Epithelial cell of proximal tubule (primary cell): Measurements from ENCODE around the gene ASB4. TPM values are rescaled to one million over a fixed set of nuclear protein-coding genes. Genes with fewer than 3 reads are reported as not detected.

Source experiments
- DNase-seq: peaks from one replicate; pipeline ENCODE4 v3.0.0-alpha.2; 2011; ENCODE audit warnings: low read depth
- H3K4me3 ChIP-seq: 2 replicates; pipeline ENCODE4 v1.5.1; 2011; ENCODE audit warnings: low read depth, mild to moderate bottlenecking, low read length
- CTCF ChIP-seq: conservative IDR thresholded peaks from 2 replicates; pipeline ENCODE4 v1.5.1; 2012; ENCODE audit warnings: low read depth, mild to moderate bottlenecking, low read length
- total RNA-seq: library from RNA; depleted of rRNA; stranded (reverse); fragments of >200 nt; gene quantifications from 2 replicates; pipeline ENCODE4 v1.2.3, GENCODE V29; 2015

The ASB4 gene
- total RNA-seq, 1 donor from 2014 or later = 0.17 TPM

DNA sequence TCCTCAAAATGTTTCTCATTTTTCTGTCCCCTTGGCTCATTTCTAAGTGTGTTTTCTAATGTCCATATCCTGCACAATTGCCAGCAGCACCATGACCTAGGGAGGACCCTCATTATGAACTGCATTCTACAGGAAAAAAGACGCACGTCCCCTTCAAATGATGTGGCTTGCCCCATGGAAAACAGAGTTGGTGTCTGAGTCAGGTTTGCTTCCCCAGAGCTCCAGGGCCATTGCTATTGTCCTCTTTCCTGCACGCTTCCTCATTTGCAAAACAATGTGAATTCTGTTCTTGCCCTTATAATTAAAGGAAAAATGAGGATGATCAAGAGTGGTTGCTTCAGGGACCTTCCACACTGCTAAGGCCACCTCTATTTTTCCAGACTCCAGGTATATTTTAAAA is 14.7 kb upstream of the ASB4 start:
- TF ChIP-seq CTCF = no peak
- no peak overlapping the region for H3K4me3 ChIP-seq
- no peak for DNase-seq

DNA sequence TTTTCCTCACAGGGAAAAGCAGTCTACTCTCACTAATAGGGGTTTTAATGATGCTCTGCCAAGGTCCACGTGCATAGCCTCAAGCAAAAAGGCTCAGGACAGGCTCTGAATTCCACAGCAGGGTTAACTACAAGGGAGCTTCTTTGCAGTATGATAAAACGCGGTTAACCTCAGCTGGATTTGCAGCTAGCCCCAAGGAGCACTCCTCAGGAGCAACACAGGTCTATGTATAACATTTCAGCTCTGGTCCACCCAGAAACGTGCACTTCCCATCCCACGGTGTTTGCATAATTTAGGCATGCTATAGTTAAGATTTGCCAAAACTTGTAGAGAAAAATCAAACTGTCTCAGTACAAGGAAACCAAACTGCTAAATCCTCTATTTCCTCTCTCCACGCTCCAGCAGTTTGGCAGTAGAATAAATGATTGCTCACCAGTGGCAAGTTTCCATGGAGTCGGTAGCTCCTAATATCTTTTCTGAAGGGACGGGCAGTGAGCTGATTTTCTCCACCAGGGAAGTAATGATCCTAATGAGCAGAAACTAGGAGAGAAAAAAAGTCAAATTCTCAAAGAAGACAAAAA is 13.1 kb upstream of the ASB4 start:
- H3K4me3 ChIP-seq = peak overlapping the region; percentile 15
- no peak for TF ChIP-seq CTCF
- peak; percentile 58 for DNase-seq

DNA sequence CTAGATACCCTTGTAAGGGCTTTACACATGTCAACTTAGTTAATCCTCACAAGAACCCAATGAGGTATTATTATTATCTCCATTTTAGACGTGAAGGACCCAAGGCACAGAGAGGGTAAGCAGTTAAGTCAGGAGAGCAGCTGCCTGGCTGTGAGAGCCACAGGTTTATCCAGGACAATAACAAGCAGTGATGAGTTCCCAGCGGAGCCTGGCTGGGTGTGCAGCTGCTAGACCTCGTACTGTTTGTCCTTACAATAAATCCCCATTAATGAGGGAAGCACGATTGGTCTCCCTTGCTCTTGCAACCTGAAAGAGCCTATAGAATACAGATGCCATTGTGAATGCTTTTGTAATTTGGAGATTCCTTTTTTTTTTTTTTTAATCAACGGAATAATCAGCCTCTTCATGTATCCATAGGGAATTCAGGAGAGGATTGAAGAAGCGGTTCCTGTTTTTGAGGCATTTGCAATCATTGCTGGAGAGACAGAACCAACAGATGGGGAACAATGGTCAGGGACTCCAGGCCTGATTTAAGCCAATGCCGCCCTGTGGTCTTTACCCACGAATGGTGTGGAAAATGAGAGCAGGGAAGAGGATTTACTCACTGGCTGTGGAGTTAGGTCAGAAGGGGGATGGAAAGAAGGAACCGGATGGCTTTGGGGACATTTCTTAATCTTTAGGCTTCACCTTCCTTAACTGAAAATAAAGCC is 12.3 kb upstream of the ASB4 start:
- no peak for TF ChIP-seq CTCF
- no peak for DNase-seq
- no peak overlapping the region for H3K4me3 ChIP-seq

DNA sequence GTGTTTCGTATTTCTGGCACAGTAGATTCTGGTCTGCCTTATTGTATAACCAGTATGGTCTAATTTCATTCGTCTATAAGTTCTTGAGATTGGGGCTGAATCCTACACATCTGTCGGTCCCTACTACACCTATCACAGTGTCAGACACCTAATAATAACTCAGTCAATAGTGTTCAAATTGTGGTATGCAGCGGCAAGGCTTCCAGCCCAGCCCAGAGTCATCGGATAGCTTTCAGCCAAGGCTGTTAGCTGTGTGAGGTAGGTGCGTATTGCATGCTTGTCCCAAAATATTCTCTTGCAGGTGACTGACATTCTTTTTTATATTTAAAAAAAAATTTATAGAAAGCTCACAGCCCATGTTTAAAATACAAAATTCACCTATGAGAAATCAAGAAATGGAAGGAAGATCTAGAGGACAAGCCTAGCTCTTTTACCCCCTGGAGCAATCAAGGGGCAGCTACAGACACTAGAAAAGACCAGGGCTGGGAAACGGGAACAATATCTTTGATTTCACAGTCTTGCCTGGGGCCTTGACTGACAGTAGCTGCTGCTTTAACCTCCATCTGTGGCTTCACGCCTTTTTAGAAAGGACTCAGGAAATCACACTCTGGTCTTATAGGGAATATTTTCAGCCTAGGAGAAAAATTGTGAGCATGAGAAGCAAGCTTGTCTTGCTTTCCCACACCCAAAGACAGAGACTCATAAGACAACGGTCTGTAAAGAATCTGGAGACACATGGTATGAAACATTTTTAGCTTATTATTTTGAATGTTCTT is 9.5 kb upstream of the ASB4 start:
- TF ChIP-seq CTCF = no peak

GRCh38 chr7:95476904-95477594 is 8.7 kb upstream of the ASB4 start:
- peak; percentile 85 for TF ChIP-seq CTCF
- DNase-seq = no peak

More for the DNA sequence above, 9.5 kb upstream of the ASB4 start:
- H3K4me3 ChIP-seq = no peak overlapping the region
- no peak for DNase-seq

DNA sequence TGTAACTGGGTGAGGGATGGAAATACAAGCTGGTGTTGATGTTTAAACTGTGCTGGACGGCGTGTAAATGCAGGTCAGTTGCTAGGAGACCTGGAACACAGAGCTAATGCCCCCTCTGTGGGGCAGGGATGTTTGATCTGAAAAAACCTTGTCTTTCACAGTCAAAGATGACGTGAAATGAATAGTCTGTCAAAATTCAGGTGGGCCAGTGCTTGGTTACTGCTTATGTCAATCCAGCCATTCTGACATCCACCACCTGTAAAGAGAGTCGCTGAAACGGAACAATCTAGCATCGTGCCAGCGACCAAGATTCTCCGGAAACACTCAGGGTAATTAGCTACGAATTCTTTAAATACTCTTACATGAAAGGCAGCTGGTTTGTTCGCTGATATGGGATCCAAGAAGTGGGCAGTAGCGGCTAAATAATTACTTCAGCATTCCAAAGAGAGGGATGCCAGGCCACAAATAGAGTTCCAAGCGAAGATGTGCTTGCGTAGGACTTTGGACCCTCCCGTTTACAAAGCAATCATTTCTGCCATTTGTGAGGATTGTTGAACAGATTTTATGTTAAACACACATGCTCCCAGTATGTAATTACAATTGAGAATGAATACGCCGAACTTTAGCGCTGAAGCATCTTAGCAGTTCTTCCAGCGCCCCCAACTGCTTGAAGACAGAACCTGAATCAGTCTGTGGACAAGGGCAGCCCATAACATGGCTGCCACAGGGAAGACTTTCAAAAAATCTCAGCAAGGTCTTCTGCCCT is 7.3 kb upstream of the ASB4 start:
- no peak for DNase-seq
- peak overlapping the region; percentile 25 for H3K4me3 ChIP-seq
- TF ChIP-seq CTCF = peak; percentile 69

More at GRCh38 chr7:95476904-95477594, 8.7 kb upstream of the ASB4 start:
- H3K4me3 ChIP-seq = no peak overlapping the region
